ENCODE data around the gene CDK5RAP1. TPM values are rescaled to one million over a fixed set of nuclear protein-coding genes. Genes with fewer than 3 reads are reported as not detected.

Gene CDK5RAP1
- total and polyA plus RNA-seq, 2 of the 8 experiments (the other 6 are each of a cell fraction or from before 2014, with no cell fraction given): 37.8 to 46.6 TPM

DNA sequence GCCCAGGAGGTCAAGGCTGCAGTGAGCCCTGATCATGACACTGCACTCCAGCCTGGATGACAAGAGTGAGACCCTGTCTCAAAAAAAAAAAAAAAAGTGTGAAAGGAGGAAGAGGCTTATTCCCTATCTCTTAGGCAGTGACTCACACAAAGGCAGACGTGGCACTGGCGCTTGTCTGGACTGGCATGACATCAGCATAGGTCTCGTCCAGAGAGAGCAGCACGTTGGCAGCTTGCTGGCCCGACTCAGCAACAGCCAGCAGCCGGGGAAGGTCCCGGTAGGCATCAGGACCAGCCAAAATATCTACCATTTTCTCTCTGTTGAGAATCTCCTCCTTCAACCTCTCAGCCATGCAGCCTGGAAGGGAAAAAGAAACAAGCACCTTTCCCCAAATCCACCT is 14.1 kb downstream of the CDK5RAP1 start:
- H3K9ac ChIP-seq (replicated peaks in 1 of 4; ENCODE audit: extremely low read depth in 1 of 4, low read depth in 3 of 4, low read length in 3 of 4): no peak overlapping the region
- no peak overlapping the region for H3K4me2 ChIP-seq (ENCODE audit: insufficient read depth in 1 of 2, low read depth in 2 of 2, low read length in 2 of 2)
- no peak overlapping the region for H2AK5ac ChIP-seq (ENCODE audit: low read depth, low read length)
- H3K27me3 ChIP-seq (replicated peaks in 1 of 4; ENCODE audit: control insufficient read depth in 3 of 4, extremely low read depth in 1 of 4, insufficient read depth in 3 of 4, low read length in 3 of 4): no peaks in the 10 kb centered on the region
- no peak overlapping the region for H4K5ac ChIP-seq (ENCODE audit: insufficient read length, low read depth, low read length)
- no peak for FAIRE-seq
- H3K27ac ChIP-seq (ENCODE audit: low read depth, low read length): no peak overlapping the region
- DNase-seq (ENCODE audit: low read depth in 1 of 2, low spot score in 2 of 2): no peak
- H3K4me3 ChIP-seq (ENCODE audit: extremely low read depth in 1 of 4, insufficient read depth in 2 of 4, low read depth in 3 of 4, low read length in 4 of 4): no peak overlapping the region
- H3K14ac ChIP-seq (ENCODE audit: insufficient read length): no peak overlapping the region
- no peaks in the 10 kb centered on the region for H3K23me2 ChIP-seq (ENCODE audit: low read depth, low read length)
- ChIA-PET CTCF (ENCODE audit: partially characterized antibody) (no interaction called here), POLR2A (ENCODE audit: partially characterized antibody) (interaction anchor here (1.6 kb wide), 1 partner anchor 13 kb away, joined by 3 read pairs; no protein-coding TSS in a partner anchor)
- H2BK12ac ChIP-seq (ENCODE audit: low read depth, low read length): no peak overlapping the region
- H4K8ac ChIP-seq (ENCODE audit: extremely low read depth, insufficient read depth, low read length): no peak overlapping the region
- H3K4ac ChIP-seq (replicated peaks; ENCODE audit: insufficient read length, low read depth, low read length): no peak overlapping the region
- no peak overlapping the region for H2BK20ac ChIP-seq (ENCODE audit: low read length)
- no peaks in the 10 kb centered on the region for H3K9me3 ChIP-seq (ENCODE audit: insufficient read depth in 2 of 2, low read depth in 1 of 2, low read length in 1 of 2)
- H3K79me2 ChIP-seq (ENCODE audit: control insufficient read depth in 1 of 2, insufficient read depth in 2 of 2, low read length in 2 of 2): no peaks in the 10 kb centered on the region
- no peak overlapping the region for H2BK120ac ChIP-seq (replicated peaks; ENCODE audit: low read depth, low read length)
- H3K79me1 ChIP-seq (ENCODE audit: low read depth, low read length): no peaks in the 10 kb centered on the region
- TF ChIP-seq SUZ12 (IDR thresholded peaks at IDR 0.05; ENCODE audit: low read length) (no peak), RBBP5 (IDR thresholded peaks at IDR 0.05; ENCODE audit: borderline replicate concordance, low read depth, low read length) (no peak), KDM4A (IDR thresholded peaks at IDR 0.05; ENCODE audit: low read depth, low read length, severe bottlenecking) (no peak), EZH2 (IDR thresholded peaks at IDR 0.05; ENCODE audit: low read depth, low read length, severe bottlenecking) (no peak), TAF7 (optimal IDR thresholded peaks at IDR 0.05; ENCODE audit: borderline replicate concordance, low read depth, low read length) (no peak), ZNF274 (IDR thresholded peaks at IDR 0.05; ENCODE audit: borderline replicate concordance, extremely low read depth, low read length) (no peak), CEBPB (IDR thresholded peaks at IDR 0.05; ENCODE audit: low read depth, low read length) (no peak), NRF1 (IDR thresholded peaks at IDR 0.05; ENCODE audit: low read depth, low read length) (no peak), YY1 (IDR thresholded peaks at IDR 0.05; ENCODE audit: low read depth, low read length) (no peak)
- TF ChIP-seq, protein P1, sequence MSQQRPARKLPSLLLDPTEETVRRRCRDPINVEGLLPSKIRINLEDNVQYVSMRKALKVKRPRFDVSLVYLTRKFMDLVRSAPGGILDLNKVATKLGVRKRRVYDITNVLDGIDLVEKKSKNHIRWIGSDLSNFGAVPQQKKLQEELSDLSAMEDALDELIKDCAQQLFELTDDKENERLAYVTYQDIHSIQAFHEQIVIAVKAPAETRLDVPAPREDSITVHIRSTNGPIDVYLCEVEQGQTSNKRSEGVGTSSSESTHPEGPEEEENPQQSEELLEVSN (IDR thresholded peaks at IDR 0.05): no peak
- no peak overlapping the region for H3K18ac ChIP-seq (ENCODE audit: extremely low read depth, low read length)
- peaks cover 10 to 50% (median 39%) of the 10 kb centered on the region in 4 experiments for H3K36me3 ChIP-seq (ENCODE audit: control insufficient read depth in 2 of 4, insufficient read depth in 4 of 4, low read length in 3 of 4)
- H3K23ac ChIP-seq (ENCODE audit: insufficient read length): no peak overlapping the region
- no peak overlapping the region for H2AFZ ChIP-seq (ENCODE audit: low read length)
- no peaks in the 10 kb centered on the region for H3K4me1 ChIP-seq (replicated peaks in 1 of 4; ENCODE audit: control insufficient read depth in 3 of 4, insufficient read depth in 4 of 4, low read length in 3 of 4)
- no peak overlapping the region for H2BK5ac ChIP-seq (ENCODE audit: low read depth, low read length)
- H2BK15ac ChIP-seq (ENCODE audit: low read length): no peak overlapping the region
- no peak overlapping the region for H4K91ac ChIP-seq (replicated peaks; ENCODE audit: insufficient read length, low read length)
- H4K20me1 ChIP-seq (replicated peaks in 1 of 2; ENCODE audit: control insufficient read depth in 1 of 2, insufficient read depth in 2 of 2, low read length in 2 of 2): no peaks in the 10 kb centered on the region
- H3K56ac ChIP-seq (replicated peaks; ENCODE audit: insufficient read length, low read depth, low read length): no peak overlapping the region
- WGBS, 2 experiments (ENCODE audit: extremely low coverage in 1 of 2, insufficient coverage in 1 of 2, insufficient read length in 1 of 2, insufficient replicate concordance in 2 of 2, low coverage in 1 of 2, low lambda C conversion rate in 2 of 2, missing lambda C conversion rate in 1 of 2): 82% methylated on average over 7 of the region's 7 CpGs; no CpG with 5 or more reads in 1 of the 2 experiments

All from H1 (cell line).